ENCODE measurements around the gene CES1. TPM values are rescaled to one million over a fixed set of nuclear protein-coding genes. Genes with fewer than 3 reads are reported as not detected.
"Not testable (repeated sequence)": the region's sequence is repeated elsewhere in the genome, so short reads cannot be mapped to it uniquely, and the experiment has no call there.

The CES1 gene
- total RNA-seq, 3 donors from 2014 or later = 0.61 to 0.73 (median 0.61) TPM

GRCh38 chr16:55791512-55791911 is 41.4 kb downstream of the CES1 start:
- not testable (repeated sequence) for H3K36me3 Mint-ChIP-seq (ENCODE audit: insufficient read depth); DNase-seq; H3K4me3 Mint-ChIP-seq; H3K9me3 Mint-ChIP-seq; H3K27me3 Mint-ChIP-seq (ENCODE audit: low read depth); ATAC-seq; H3K4me1 Mint-ChIP-seq (ENCODE audit: low read depth)

GRCh38 chr16:55790240-55790639 is 42.7 kb downstream of the CES1 start:
- H3K4me1 Mint-ChIP-seq (ENCODE audit: low read depth); H3K27me3 Mint-ChIP-seq (ENCODE audit: low read depth); DNase-seq; H3K9me3 Mint-ChIP-seq; ATAC-seq; H3K36me3 Mint-ChIP-seq (ENCODE audit: insufficient read depth); H3K4me3 Mint-ChIP-seq: not testable (repeated sequence)

- H3K4me1 Mint-ChIP-seq (ENCODE audit: low read depth); ATAC-seq; DNase-seq; H3K27me3 Mint-ChIP-seq (ENCODE audit: low read depth); H3K36me3 Mint-ChIP-seq (ENCODE audit: insufficient read depth); H3K9me3 Mint-ChIP-seq; H3K4me3 Mint-ChIP-seq: not testable (repeated sequence)
These were observed 50.2 kb downstream of the CES1 start for GRCh38 chr16:55782793-55783091.

GRCh38 chr16:55782091-55782792 is 50.7 kb downstream of the CES1 start:
- H3K9me3 Mint-ChIP-seq; H3K36me3 Mint-ChIP-seq (ENCODE audit: insufficient read depth); H3K4me1 Mint-ChIP-seq (ENCODE audit: low read depth); DNase-seq; ATAC-seq; H3K4me3 Mint-ChIP-seq; H3K27me3 Mint-ChIP-seq (ENCODE audit: low read depth): not testable (repeated sequence)

- H3K4me3 Mint-ChIP-seq; ATAC-seq; H3K4me1 Mint-ChIP-seq (ENCODE audit: low read depth); H3K27me3 Mint-ChIP-seq (ENCODE audit: low read depth); H3K36me3 Mint-ChIP-seq (ENCODE audit: insufficient read depth); H3K9me3 Mint-ChIP-seq; DNase-seq: not testable (repeated sequence)
These were observed 51.4 kb downstream of the CES1 start for GRCh38 chr16:55781456-55781855.

GRCh38 chr16:55780095-55780407 is 52.8 kb downstream of the CES1 start:
- H3K4me3 Mint-ChIP-seq; DNase-seq; H3K27me3 Mint-ChIP-seq (ENCODE audit: low read depth); H3K4me1 Mint-ChIP-seq (ENCODE audit: low read depth); H3K36me3 Mint-ChIP-seq (ENCODE audit: insufficient read depth); ATAC-seq; H3K9me3 Mint-ChIP-seq: not testable (repeated sequence)

GRCh38 chr16:55779402-55780094 is 53.3 kb downstream of the CES1 start:
- Mint-ChIP-seq H3K4me3 (no peak overlapping the region), H3K4me1 (ENCODE audit: low read depth) (no peaks in the 10 kb centered on the region), H3K36me3 (ENCODE audit: insufficient read depth) (no peaks in the 10 kb centered on the region), H3K27me3 (ENCODE audit: low read depth) (peaks cover 2% of the 10 kb centered on the region), H3K9me3 (no peaks in the 10 kb centered on the region)
- no peak for ATAC-seq
- DNase-seq = no peak

GRCh38 chr16:55778757-55779156 is 54.1 kb downstream of the CES1 start:
- H3K4me3 Mint-ChIP-seq = no peak overlapping the region
- no peaks in the 10 kb centered on the region for H3K9me3 Mint-ChIP-seq
- no peaks in the 10 kb centered on the region for H3K4me1 Mint-ChIP-seq (ENCODE audit: low read depth)
- DNase-seq (no peak), ATAC-seq (no peak)
- peaks cover 2% of the 10 kb centered on the region for H3K27me3 Mint-ChIP-seq (ENCODE audit: low read depth)
- no peaks in the 10 kb centered on the region for H3K36me3 Mint-ChIP-seq (ENCODE audit: insufficient read depth)

- ATAC-seq (no peak), DNase-seq (no peak)
- Mint-ChIP-seq H3K9me3 (no peaks in the 10 kb centered on the region), H3K27me3 (ENCODE audit: low read depth) (peaks cover 6% of the 10 kb centered on the region), H3K36me3 (ENCODE audit: insufficient read depth) (no peaks in the 10 kb centered on the region), H3K4me1 (ENCODE audit: low read depth) (peaks cover 2% of the 10 kb centered on the region), H3K4me3 (no peak overlapping the region)
These were observed 57.0 kb downstream of the CES1 start for GRCh38 chr16:55775857-55776256.

- H3K27me3 Mint-ChIP-seq (ENCODE audit: low read depth) = peaks cover 6% of the 10 kb centered on the region
- no peak for ATAC-seq
- DNase-seq = no peak
- H3K4me3 Mint-ChIP-seq = no peak overlapping the region
- H3K4me1 Mint-ChIP-seq (ENCODE audit: low read depth) = peaks cover 2% of the 10 kb centered on the region
- H3K9me3 Mint-ChIP-seq = no peaks in the 10 kb centered on the region
- no peaks in the 10 kb centered on the region for H3K36me3 Mint-ChIP-seq (ENCODE audit: insufficient read depth)
These were observed 58.9 kb downstream of the CES1 start for GRCh38 chr16:55773859-55774549.

- peaks cover 8% of the 10 kb centered on the region for H3K27me3 Mint-ChIP-seq (ENCODE audit: low read depth)
- H3K4me3 Mint-ChIP-seq = no peak overlapping the region
- DNase-seq = no peak
- no peaks in the 10 kb centered on the region for H3K36me3 Mint-ChIP-seq (ENCODE audit: insufficient read depth)
- ATAC-seq = no peak
- H3K9me3 Mint-ChIP-seq = no peaks in the 10 kb centered on the region
- H3K4me1 Mint-ChIP-seq (ENCODE audit: low read depth) = no peaks in the 10 kb centered on the region
These were observed 67.7 kb downstream of the CES1 start for GRCh38 chr16:55765161-55765560.

- Mint-ChIP-seq H3K36me3 (ENCODE audit: insufficient read depth) (no peaks in the 10 kb centered on the region), H3K27me3 (ENCODE audit: low read depth) (peaks cover 12% of the 10 kb centered on the region), H3K9me3 (no peaks in the 10 kb centered on the region), H3K4me3 (no peak overlapping the region), H3K4me1 (ENCODE audit: low read depth) (no peaks in the 10 kb centered on the region)
- DNase-seq (no peak), ATAC-seq (no peak)
These were observed 72.4 kb downstream of the CES1 start for GRCh38 chr16:55760310-55761001.

GRCh38 chr16:55759965-55760309 is 73.0 kb downstream of the CES1 start:
- H3K27me3 Mint-ChIP-seq (ENCODE audit: low read depth) = peaks cover 12% of the 10 kb centered on the region
- H3K36me3 Mint-ChIP-seq (ENCODE audit: insufficient read depth); DNase-seq; H3K4me3 Mint-ChIP-seq; ATAC-seq; H3K9me3 Mint-ChIP-seq; H3K4me1 Mint-ChIP-seq (ENCODE audit: low read depth): not testable (repeated sequence)

- Mint-ChIP-seq H3K27me3 (ENCODE audit: low read depth) (peaks cover 12% of the 10 kb centered on the region), H3K9me3 (peaks cover 15% of the 10 kb centered on the region), H3K4me1 (ENCODE audit: low read depth) (peaks cover 14% of the 10 kb centered on the region)
- DNase-seq; ATAC-seq; H3K36me3 Mint-ChIP-seq (ENCODE audit: insufficient read depth); H3K4me3 Mint-ChIP-seq: not testable (repeated sequence)
These were observed 75.0 kb downstream of the CES1 start for GRCh38 chr16:55757595-55758527.
